ENCODE data around the gene FFAR2. TPM values are rescaled to one million over a fixed set of nuclear protein-coding genes. Genes with fewer than 3 reads are reported as not detected.
"Not testable (repeated sequence)": the region's sequence is repeated elsewhere in the genome, so short reads cannot be mapped to it uniquely, and the experiment has no call there.

Gene FFAR2
- total and polyA plus RNA-seq, 8 donors = 0.35 to 1.4 (median 0.54) TPM; not detected in 4

GRCh38 chr19:35419805-35420204 is 28.3 kb upstream of the FFAR2 start:
- TF ChIP-seq CTCF (IDR thresholded peaks at IDR 0.05) (no peak), EP300 (IDR thresholded peaks at IDR 0.05) (no peak)
- intact Hi-C loops (cut with DNase I; ENCODE audit: low total_unique reads) = no loop called here
- WGBS, 5 donors = 57 to 75% (median 70%) methylated on average over 5 of the region's 5 CpGs
- Histone ChIP-seq H3K27me3 (peaks cover 0 to 19% (median 0%) of the 10 kb centered on the region in 3 donors), H3K36me3 (no peaks in the 10 kb centered on the region), H3K4me1 (peaks cover 0 to 12% (median 10%) of the 10 kb centered on the region in 4 donors), H3K9me3 (no peaks in the 10 kb centered on the region), H3K27ac (peak overlapping the region in 3 of 5 donors; percentile 25 to 55 (median 37)), H3K4me3 (no peak overlapping the region)
- DNase-seq = no peak

GRCh38 chr19:35421362-35421761 is 26.7 kb upstream of the FFAR2 start:
- peak overlapping the region in 1 of 5 donors; percentile 28 for H3K27ac ChIP-seq
- intact Hi-C loops (cut with DNase I; ENCODE audit: low total_unique reads) = no loop called here
- H3K4me1 ChIP-seq = peaks cover 0 to 14% (median 10%) of the 10 kb centered on the region in 4 donors
- WGBS, 5 donors = 63 to 79% (median 75%) methylated on average over 11 of the region's 11 CpGs
- H3K9me3 ChIP-seq = no peaks in the 10 kb centered on the region
- peak in 1 of 2 donors; percentile 43 for DNase-seq
- TF ChIP-seq POLR2A (IDR thresholded peaks at IDR 0.05) (no peak), POLR2AphosphoS5 (IDR thresholded peaks at IDR 0.05) (no peak), CTCF (IDR thresholded peaks at IDR 0.05) (no peak), EP300 (IDR thresholded peaks at IDR 0.05) (no peak)
- peaks cover 0 to 6% (median 0%) of the 10 kb centered on the region in 3 donors for H3K27me3 ChIP-seq
- no peak overlapping the region for H3K4me3 ChIP-seq
- H3K36me3 ChIP-seq = no peaks in the 10 kb centered on the region

GRCh38 chr19:35423406-35423805 is 24.7 kb upstream of the FFAR2 start:
- H3K27ac ChIP-seq; intact Hi-C loops (cut with DNase I; ENCODE audit: low total_unique reads); H3K4me3 ChIP-seq; DNase-seq; H3K36me3 ChIP-seq; H3K27me3 ChIP-seq; H3K9me3 ChIP-seq: not testable (repeated sequence)
- peaks cover 7 to 28% (median 17%) of the 10 kb centered on the region in 4 donors for H3K4me1 ChIP-seq
- 89 to 92% (median 92%) methylated on average over 7 of the region's 7 CpGs for WGBS, 5 donors

GRCh38 chr19:35425682-35426081 is 22.4 kb upstream of the FFAR2 start:
- Histone ChIP-seq H3K9me3 (no peaks in the 10 kb centered on the region), H3K4me3 (no peak overlapping the region), H3K36me3 (no peaks in the 10 kb centered on the region), H3K27me3 (peaks cover 0 to 3% (median 0%) of the 10 kb centered on the region in 3 donors), H3K27ac (no peak overlapping the region), H3K4me1 (peaks cover 7 to 20% (median 13%) of the 10 kb centered on the region in 4 donors)
- 56 to 78% (median 66%) methylated on average over 4 of the region's 4 CpGs for WGBS, 5 donors
- no peak for DNase-seq
- no peak for TF ChIP-seq POLR2A (IDR thresholded peaks at IDR 0.05)
- TF ChIP-seq CTCF (IDR thresholded peaks at IDR 0.05) = no peak
- no peak for TF ChIP-seq POLR2AphosphoS5 (IDR thresholded peaks at IDR 0.05)
- no peak for TF ChIP-seq EP300 (IDR thresholded peaks at IDR 0.05)
- intact Hi-C loops (cut with DNase I; ENCODE audit: low total_unique reads) = no loop called here

GRCh38 chr19:35427187-35427586 is 20.9 kb upstream of the FFAR2 start:
- peaks cover 0 to 6% (median 0%) of the 10 kb centered on the region in 4 donors for H3K9me3 ChIP-seq
- peaks cover 0 to 3% (median 0%) of the 10 kb centered on the region in 3 donors for H3K27me3 ChIP-seq
- intact Hi-C loops (cut with DNase I; ENCODE audit: low total_unique reads) = no loop called here
- TF ChIP-seq CTCF (IDR thresholded peaks at IDR 0.05) (no peak), POLR2A (IDR thresholded peaks at IDR 0.05) (no peak), POLR2AphosphoS5 (IDR thresholded peaks at IDR 0.05) (no peak), EP300 (IDR thresholded peaks at IDR 0.05) (no peak)
- 26 to 52% (median 35%) methylated on average over 4 of the region's 4 CpGs for WGBS, 5 donors
- H3K36me3 ChIP-seq = no peaks in the 10 kb centered on the region
- no peak overlapping the region for H3K4me3 ChIP-seq
- peaks cover 7 to 16% (median 11%) of the 10 kb centered on the region in 4 donors for H3K4me1 ChIP-seq
- DNase-seq = peak in 1 of 2 donors; percentile 44
- peak overlapping the region in 2 of 5 donors; percentile 8 to 54 for H3K27ac ChIP-seq
